HG03460 (cell line): ENCODE results near the gene PAGR1.
"Not testable (repeated sequence)": the region's sequence is repeated elsewhere in the genome, so short reads cannot be mapped to it uniquely, and the experiment has no call there.

ENCODE experiments used
- ATAC-seq: cut with Tn5 transposase; IDR thresholded peaks from one replicate; pipeline ENCODE4 v1.9.1; 2021; ENCODE audit not compliant: unreplicated experiment

The PAGR1 gene

GRCh38 chr16:29815793-29816693 is at the start of gene PAGR1:
PAGR1 (plus strand) TSS chr16:29816152; CDS start chr16:29816526, 374 bp downstream.
- ATAC-seq: peak; percentile 57

GRCh38 chr16:29766571-29766970 is 49.4 kb upstream of the PAGR1 start:
- ATAC-seq: no peak

DNA sequence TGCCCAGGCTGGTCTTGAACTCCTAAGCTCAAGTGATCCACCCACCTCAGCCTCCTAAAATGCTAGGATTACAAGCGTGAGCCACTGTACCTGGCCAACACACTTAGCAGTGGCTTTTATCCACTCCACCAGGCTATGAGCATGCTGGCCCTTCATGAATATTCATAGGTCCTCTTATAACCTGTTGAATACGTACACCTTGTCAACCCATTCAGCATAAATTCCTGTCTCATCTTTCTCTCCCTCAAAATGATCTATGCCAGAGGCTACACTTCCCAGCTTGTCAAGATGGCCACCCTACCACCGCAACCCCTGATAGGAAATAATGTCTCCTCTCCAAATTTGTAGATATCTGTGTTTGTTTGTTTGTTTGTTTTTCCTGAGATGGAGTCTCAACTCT is 48.9 kb upstream of the PAGR1 start:
- ATAC-seq: no peak

DNA sequence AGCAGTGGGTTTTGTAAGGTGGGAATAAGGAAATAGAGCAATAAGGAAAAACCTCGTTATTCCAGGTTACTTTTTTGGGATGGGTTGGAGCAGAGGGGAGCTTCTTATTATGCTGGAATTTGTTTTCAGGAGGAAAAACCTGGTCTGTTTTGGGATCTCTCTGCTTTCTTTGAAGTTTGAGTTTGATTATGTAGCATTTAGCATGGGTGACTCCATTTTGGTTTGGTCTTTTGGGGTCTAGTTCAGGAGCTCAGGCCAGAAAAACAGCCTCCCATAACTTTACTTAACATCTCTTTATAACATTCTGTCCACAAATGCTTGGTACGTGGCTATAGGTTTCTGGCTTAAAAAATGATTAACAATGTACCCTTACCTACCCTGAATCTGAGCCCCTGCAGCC is 46.4 kb upstream of the PAGR1 start:
- no peak for ATAC-seq

DNA sequence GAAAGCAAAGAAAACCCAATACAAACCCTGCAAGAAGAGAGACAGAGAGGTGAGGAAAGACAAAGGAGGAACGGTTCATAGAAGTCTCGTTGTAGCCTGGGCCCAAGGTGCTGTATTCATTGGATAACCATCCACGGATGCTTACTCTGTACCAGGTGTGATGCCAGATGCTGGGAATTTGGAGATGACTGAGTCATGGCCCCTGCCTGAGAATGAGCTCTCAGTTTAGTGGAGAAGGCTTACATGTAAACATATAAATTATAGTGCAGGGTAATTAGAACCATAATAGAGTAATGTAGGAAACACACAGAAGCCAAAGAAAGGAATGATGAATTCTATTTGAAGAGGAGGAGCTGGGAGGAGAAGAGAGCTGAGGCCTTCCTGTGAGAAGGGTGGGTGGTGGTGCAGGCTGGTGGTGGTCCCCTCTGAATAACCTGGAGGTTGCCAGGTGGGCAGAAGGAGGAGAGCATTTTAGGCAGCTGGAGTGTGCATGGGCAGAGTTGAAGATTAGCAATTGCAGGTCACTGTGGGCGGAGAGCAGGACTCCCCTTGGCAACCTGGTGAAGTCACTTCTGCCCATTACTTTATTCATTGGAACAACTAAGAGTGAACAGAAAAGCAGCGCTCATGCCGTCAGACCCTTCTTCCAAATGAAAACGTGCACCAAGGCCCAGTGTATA is 45.6 kb upstream of the PAGR1 start:
- ATAC-seq: no peak

- ATAC-seq: not testable (repeated sequence)
Observed at GRCh38 chr16:29772330-29772729, 43.6 kb upstream of the PAGR1 start.

DNA sequence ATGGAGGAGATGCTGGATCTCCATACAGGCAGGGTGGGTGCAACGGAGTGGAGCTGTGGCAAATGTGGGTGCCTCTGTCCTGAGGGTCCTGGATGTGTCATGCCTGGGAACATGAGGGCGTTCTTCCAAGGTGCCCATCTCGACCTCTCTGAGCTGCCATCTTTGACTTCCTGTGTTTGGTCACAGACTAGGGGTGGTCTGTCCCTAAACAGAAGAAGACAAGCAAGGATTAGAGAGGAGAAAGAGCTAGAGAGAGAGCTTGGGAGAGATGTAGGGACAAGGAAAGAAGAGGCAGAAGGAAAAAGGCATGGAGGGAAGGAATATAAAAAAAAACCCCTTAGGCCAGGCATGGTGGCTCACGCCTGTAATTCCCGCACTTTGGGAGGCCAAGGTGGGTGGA is 41.2 kb upstream of the PAGR1 start:
- no peak for ATAC-seq

GRCh38 chr16:29775742-29776408 is 40.1 kb upstream of the PAGR1 start:
- no peak for ATAC-seq

DNA sequence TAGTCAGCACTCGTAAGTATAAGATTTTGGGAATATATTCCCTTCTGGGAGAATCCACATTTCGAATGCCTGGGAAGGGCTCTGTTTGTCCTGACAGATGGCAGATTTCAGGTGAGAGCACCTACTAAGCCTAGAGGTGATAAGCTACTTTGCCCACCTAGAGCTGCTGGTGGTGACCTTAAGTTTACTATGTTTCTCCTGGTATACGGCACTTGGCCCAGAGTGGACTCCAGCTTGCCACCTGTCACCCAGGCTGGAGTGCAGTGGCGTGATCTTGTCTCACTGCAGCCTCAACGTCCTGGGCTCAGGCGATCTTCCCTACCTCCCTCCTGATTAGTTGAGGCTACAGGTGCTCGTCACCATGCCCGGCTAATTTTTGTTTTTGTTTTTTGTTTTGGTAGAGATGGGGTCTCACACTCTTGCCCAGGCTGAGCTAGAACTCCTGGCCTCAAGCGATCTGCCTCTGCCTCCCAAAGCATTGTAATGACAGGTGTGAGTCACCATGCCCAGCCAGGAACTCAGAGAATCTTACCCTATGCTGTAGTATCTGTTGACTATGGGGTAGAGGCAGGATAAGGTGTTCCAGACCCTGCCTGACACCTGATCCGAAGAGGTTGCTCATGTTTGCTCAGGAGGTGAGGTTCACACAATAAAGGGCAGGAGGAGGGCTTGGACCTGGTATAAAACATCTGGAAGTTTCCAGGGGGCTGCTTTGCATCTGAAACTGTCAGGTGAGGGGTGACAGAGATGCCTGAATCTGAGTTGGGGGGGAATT is 38.2 kb upstream of the PAGR1 start, which contains the start of gene ZG16:
Gene ZG16 (plus strand): TSS at position 681 of the 775 bp plus-strand sequence. CDS start 1,011 bp downstream, outside the sequence.
- ATAC-seq: no peak

DNA sequence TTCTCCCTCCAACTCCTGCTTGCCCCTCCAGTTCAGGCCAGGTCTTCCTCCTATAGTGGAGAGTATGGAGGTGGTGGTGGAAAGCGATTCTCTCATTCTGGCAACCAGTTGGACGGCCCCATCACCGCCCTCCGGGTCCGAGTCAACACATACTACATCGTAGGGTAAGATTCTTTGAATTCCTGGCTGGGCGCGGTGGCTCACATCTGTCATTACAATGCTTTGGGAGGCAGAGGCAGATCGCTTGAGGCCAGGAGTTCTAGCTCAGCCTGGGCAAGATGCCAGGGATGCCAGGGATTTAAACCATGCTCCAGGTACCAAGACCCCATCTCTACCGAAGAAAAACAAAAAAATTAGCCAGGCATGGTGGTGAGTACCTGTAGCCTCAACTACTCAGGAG is 36.5 kb upstream of the PAGR1 start:
- ATAC-seq: no peak

GRCh38 chr16:29783094-29783953 is 32.6 kb upstream of the PAGR1 start:
- not testable (repeated sequence) for ATAC-seq

DNA sequence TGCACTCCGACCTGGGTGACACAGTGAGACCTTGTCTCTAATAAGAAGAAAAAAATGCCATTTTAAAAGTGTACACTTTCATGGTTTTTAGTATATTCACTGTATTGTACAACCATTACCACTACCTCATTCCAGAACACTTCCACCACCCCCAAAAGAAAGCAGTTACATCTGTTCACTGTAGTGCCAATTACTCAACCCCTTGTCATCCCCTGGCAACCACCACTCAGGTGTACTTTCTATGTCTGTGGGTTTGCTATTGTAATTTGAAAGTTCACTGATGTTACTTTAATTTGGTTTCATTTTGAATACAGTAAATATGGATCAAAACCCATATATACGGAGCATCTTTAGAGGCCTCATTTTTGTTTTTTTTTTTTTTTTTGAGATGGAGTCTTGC is 31.8 kb upstream of the PAGR1 start:
- no peak for ATAC-seq

DNA sequence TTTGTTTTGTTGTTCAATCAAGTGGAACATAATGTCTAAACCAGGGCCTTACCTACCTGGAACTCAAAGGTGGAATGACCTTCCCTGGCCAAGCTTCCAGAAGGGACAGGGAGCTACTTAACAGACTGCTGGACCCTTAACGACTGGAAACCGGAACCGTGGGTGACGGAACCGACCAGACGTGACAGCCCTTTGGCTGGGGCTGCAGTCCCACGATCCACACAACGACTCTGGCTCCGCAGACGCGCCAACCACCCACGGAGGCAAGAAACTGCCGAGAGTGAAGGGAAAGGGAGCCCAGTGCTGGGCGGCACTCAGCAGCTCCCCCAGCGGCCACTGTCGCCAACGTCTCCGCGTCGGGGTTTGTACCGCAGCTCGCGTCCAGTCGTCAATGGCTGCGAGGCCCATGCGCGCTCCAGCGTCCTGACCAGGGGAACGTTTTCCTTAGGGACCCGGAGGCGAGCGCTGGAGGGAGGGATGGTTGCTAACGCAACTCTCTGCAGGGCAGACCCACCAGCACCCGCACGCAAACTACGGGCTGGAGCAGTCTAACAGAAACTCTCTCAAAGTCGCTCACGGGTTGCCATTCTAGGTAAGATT is 31.0 kb upstream of the PAGR1 start:
- no peak for ATAC-seq

DNA sequence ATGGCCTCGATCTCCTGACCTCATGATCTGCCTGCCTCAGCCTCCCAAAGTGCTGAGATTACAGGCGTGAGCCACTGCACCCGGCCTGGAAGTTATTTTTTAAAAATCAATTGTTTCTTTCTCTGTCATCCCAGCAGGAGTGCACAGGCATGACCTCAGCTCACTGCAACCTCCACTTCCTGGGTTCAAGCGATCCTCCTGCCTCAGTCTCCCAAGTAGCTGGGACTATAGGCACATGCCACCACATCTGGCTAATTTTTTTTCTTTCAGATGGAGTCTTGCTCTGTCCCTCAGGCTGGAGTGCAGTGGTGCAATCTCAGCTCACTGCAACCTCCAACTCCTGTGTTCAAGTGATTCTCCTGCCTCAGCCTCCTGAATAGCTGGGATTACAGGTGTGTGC is 28.8 kb upstream of the PAGR1 start:
- ATAC-seq: not testable (repeated sequence)

DNA sequence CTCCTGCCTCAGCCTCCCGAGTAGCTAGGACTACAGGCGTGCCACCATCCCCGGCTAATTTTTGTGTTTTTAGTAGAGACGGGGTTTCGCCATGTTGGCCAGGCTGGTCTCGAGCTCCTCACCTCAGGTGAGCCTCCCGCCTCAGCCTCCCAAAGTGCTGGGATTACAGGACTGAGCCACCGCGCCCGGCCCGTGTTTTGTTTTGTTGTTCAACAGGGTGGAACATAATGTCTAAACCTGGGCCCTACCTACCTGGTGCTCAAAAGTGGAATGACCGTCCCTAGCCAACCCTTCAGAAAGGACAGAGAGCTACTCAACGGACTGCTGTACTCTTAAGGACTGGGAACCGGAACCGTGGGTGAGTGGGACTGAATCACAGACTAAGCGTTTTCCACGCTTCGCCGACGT is 26.2 kb upstream of the PAGR1 start:
- peak; percentile 6 for ATAC-seq

DNA sequence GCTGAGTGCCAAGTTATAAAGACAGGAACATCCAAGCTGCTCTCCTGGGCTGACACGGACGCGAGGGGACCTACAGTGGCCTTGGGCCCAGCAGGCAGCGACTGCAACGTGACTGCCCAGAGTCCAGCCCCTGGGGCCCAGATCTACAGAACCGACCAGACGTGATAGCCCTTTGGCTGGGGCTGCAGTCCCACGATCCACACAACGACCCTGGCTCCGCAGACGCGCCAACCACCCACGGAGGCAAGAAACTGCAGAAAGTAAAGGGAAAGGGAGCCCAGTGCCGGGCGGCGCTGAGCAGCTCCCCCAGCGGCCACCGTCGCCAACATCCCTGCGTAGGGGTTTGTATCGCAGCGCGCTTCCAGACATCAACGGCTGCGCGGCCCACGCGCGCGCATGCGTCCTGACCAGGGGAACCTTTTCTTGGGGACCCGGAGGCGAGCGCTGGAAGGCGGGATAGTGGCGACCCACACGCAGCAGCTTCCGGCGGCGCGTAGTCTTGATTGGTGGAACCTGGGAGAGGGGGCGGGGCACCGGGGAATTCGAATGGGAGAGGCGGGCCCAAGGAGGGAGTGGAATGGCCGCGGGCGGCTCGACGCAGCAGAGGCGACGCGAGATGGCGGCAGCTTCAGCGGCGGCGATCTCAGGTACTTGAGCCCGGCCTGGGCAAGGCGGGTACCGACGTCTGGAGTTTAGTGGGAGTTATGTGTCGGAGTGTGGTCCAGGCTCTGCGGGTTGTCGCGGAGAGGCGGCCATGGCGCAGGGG is 25.6 kb upstream of the PAGR1 start, which contains the start of gene KIF22:
Gene KIF22 (plus strand): TSS at position 569 of the 766 bp plus-strand sequence. CDS start 9 bp downstream, at position 578.
- ATAC-seq: peak; percentile 87

- ATAC-seq: peak; percentile 24
Observed at GRCh38 chr16:29790949-29791844, 24.8 kb upstream of the PAGR1 start.
